Lower leg skin (tissue), 3 donors: ENCODE data around the gene KLHL6.

ENCODE experiments used
- POLR2A ChIP-seq, 2 donors: fragments of 450-650 bp; IDR thresholded peaks; one replicate each; pipeline ENCODE4 v1.6.1; 2016 to 2017; ENCODE audit warnings: antibody characterized with exemption in 2 of 2, mild to moderate bottlenecking in 1 of 2, moderate library complexity in 1 of 2
- TF ChIP-seq, protein P1 (sequence below), 3 donors: fragments of 450-650 bp; IDR thresholded peaks; one replicate each; pipeline ENCODE4 v1.5.1; 2016; ENCODE audit warnings: antibody characterized with exemption in 3 of 3, mild to moderate bottlenecking in 3 of 3, moderate library complexity in 2 of 3

GRCh38 chr3:183487016-183487415 lies 68.5 kb downstream of the KLHL6 start:
- TF ChIP-seq, protein P1, sequence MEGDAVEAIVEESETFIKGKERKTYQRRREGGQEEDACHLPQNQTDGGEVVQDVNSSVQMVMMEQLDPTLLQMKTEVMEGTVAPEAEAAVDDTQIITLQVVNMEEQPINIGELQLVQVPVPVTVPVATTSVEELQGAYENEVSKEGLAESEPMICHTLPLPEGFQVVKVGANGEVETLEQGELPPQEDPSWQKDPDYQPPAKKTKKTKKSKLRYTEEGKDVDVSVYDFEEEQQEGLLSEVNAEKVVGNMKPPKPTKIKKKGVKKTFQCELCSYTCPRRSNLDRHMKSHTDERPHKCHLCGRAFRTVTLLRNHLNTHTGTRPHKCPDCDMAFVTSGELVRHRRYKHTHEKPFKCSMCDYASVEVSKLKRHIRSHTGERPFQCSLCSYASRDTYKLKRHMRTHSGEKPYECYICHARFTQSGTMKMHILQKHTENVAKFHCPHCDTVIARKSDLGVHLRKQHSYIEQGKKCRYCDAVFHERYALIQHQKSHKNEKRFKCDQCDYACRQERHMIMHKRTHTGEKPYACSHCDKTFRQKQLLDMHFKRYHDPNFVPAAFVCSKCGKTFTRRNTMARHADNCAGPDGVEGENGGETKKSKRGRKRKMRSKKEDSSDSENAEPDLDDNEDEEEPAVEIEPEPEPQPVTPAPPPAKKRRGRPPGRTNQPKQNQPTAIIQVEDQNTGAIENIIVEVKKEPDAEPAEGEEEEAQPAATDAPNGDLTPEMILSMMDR (IDR thresholded peaks at IDR 0.05): no peak
- no peak for TF ChIP-seq POLR2A (IDR thresholded peaks at IDR 0.05)
